CD4-positive, CD25-positive, alpha-beta regulatory T cell (primary cell): ENCODE data around the gene IQCH. TPM values are rescaled to one million over a fixed set of nuclear protein-coding genes. Genes with fewer than 3 reads are reported as not detected.
A peak's percentile ranks its signal among the peaks of the same experiment; 100 is the strongest.

ENCODE experiments used
- ATAC-seq, 2 donors: fragments of 150-1000 bp; cut with Tn5 transposase; one replicate each; pipeline ENCODE4 v1.10.0; 2021; ENCODE audit warnings: low read depth in 2 of 2, moderate number of reproducible peaks in 2 of 2, moderate library complexity in 1 of 2
- DNase-seq, 3 donors: peaks; one replicate each; pipeline versions ENCODE4 v3.0.0 to v3.0.0-alpha.2; 2012 to 2022; ENCODE audit warnings: mixed read lengths in 1 of 3
- H3K27ac ChIP-seq: one replicate; pipeline ENCODE4 v1.7.0; 2013; ENCODE audit warnings: mild to moderate bottlenecking, low read length; ENCODE audit not compliant: insufficient read depth, poor library complexity, severe bottlenecking
- H3K27me3 ChIP-seq: one replicate; pipeline ENCODE4 v1.7.0; 2013; ENCODE audit warnings: low read length; ENCODE audit not compliant: control insufficient read depth, insufficient read depth
- H3K36me3 ChIP-seq: one replicate; pipeline ENCODE4 v1.7.0; 2013; ENCODE audit warnings: mild to moderate bottlenecking, low read length, moderate library complexity; ENCODE audit not compliant: control insufficient read depth, insufficient read depth
- H3K4me1 ChIP-seq: 2 replicates; pipeline ENCODE4 v1.7.0; 2013; ENCODE audit warnings: mild to moderate bottlenecking, low read length; ENCODE audit not compliant: insufficient read depth, control insufficient read depth, poor library complexity, severe bottlenecking
- H3K4me3 ChIP-seq: one replicate; pipeline ENCODE4 v1.7.0; 2013; ENCODE audit warnings: low read depth, mild to moderate bottlenecking, low read length, moderate library complexity
- H3K9me3 ChIP-seq, 2 experiments: 1 replicate in 1 of 2; 2 replicates in 1 of 2; pipeline ENCODE4 v1.7.0; 2013; ENCODE audit warnings: low read length in 2 of 2, mild to moderate bottlenecking in 1 of 2, moderate library complexity in 1 of 2; ENCODE audit not compliant: control insufficient read depth in 2 of 2
- H3K27ac Mint-ChIP-seq, 3 donors: one replicate each; pipeline ENCODE4 v1.8.0; 2020 to 2022; ENCODE audit warnings: mild to moderate bottlenecking in 3 of 3, mixed read lengths in 3 of 3, moderate library complexity in 2 of 3
- H3K27me3 Mint-ChIP-seq: one replicate; pipeline ENCODE4 v1.8.0; 2022; ENCODE audit warnings: mild to moderate bottlenecking, mixed read lengths
- H3K36me3 Mint-ChIP-seq: one replicate; pipeline ENCODE4 v1.8.0; 2020; ENCODE audit warnings: mixed read lengths
- H3K4me1 Mint-ChIP-seq, 4 donors: one replicate each; pipeline ENCODE4 v1.8.0; 2020 to 2022; ENCODE audit warnings: mixed read lengths in 4 of 4, mild to moderate bottlenecking in 1 of 4
- H3K4me3 Mint-ChIP-seq, 4 donors: one replicate each; pipeline ENCODE4 v1.8.0; 2020 to 2022; ENCODE audit warnings: mild to moderate bottlenecking in 4 of 4, mixed read lengths in 4 of 4, moderate library complexity in 3 of 4
- H3K9me3 Mint-ChIP-seq, 7 donors: one replicate each; pipeline ENCODE4 v1.8.0; 2020 to 2022; ENCODE audit warnings: mixed read lengths in 7 of 7, mild to moderate bottlenecking in 3 of 7, moderate library complexity in 2 of 7
- polyA plus RNA-seq, 4 donors: library from polyadenylated mRNA; unstranded; fragments of 300-500 nt; fragmentation: Illumina TruSeq; gene quantifications; one replicate each; pipeline ENCODE4 v1.2.3, GENCODE V29; 2021
- total RNA-seq: library from RNA; stranded (reverse); gene quantifications from one replicate; pipeline ENCODE4 v1.2.3, GENCODE V29; 2022

IQCH gene
- total and polyA plus RNA-seq, 5 donors from 2014 or later, result 0.32 to 0.54 (median 0.38) TPM; not detected in 2

DNA sequence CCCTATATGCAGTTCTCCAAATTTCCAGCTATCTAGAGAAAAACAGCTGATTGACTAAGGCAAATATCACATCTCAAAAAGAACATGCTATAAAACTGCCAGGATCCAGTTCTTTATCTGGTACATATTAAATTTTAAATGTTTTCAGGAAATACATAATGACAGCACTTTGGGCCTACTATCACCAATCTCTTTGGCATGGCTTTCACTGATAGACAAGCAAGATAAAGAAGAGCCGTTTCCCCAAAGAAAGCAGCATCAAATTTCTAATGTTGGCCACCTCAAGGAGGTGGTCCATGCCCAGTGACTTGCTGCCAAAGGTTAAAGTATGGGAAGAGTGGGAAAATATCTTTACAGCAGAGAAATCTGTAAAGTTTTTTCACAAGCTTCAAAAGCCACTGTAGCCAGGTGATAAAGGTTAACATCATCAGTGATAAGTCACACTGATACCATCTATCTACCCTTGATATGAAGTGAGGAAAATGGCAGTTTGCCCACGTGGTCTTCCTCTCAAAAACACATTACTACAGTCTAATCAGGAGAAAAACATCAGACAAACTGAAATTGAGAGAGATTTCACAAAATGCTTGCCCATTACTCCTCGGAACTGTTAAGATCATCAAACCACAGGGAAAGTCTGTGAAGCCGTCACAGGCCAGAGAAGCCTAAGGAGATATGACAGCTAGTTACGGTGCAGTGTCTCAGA lies 220.0 kb downstream of the IQCH start:
- H3K9me3 ChIP-seq, result no peaks in the 10 kb centered on the region

DNA sequence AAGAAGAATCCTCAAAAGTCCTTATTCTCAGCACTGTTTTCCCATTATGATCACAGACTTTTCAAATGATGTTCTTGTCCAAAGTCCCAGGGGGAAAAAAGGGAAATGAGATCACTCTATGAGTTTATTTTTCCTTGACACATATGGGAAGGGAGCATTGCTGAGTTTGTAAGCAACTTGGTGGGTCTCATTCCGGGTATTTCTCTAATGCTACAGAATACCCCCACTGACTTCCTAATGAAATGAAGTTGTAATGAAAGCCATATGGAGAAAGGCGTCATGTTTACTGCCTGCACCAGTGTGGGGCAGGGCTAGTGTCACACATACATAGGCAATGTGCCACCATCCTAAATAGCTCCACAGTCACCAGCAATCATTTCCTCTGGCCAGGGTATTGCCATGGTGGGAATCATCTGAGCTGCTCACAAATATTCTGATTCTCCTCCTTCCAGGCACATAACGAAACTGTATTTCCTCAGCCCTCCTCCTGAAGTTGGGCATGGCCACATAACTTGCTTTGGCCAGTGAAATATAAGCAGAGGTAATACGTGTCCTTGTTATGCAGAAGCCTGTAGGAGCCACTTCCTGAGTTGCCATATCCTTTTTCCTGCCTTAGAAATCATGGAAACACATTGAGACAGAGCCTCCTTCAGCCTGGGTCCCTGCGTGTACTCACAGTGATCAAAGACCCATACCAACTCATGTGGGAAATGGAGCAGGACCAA lies 225.4 kb downstream of the IQCH start:
- Histone ChIP-seq H3K4me1 (no peaks in the 10 kb centered on the region), H3K4me3 (no peak overlapping the region), H3K27me3 (no peaks in the 10 kb centered on the region), H3K27ac (no peak overlapping the region), H3K36me3 (no peaks in the 10 kb centered on the region), H3K9me3 (no peaks in the 10 kb centered on the region)
- peaks cover 11% of the 10 kb centered on the region for H3K27me3 Mint-ChIP-seq
- DNase-seq, result no peak
- H3K27ac Mint-ChIP-seq, result no peak overlapping the region
- no peaks in the 10 kb centered on the region for H3K36me3 Mint-ChIP-seq
- H3K9me3 Mint-ChIP-seq, result peaks cover 0 to 4% (median 0%) of the 10 kb centered on the region in 7 donors
- peaks cover 0 to 7% (median 0%) of the 10 kb centered on the region in 4 donors for H3K4me1 Mint-ChIP-seq
- no peak overlapping the region for H3K4me3 Mint-ChIP-seq
- no peak for ATAC-seq

More for the DNA sequence above, 220.0 kb downstream of the IQCH start:
- Mint-ChIP-seq H3K4me1 (no peaks in the 10 kb centered on the region), H3K9me3 (no peaks in the 10 kb centered on the region), H3K27me3 (peaks cover 5% of the 10 kb centered on the region), H3K4me3 (no peak overlapping the region), H3K36me3 (no peaks in the 10 kb centered on the region), H3K27ac (no peak overlapping the region)
- H3K27ac ChIP-seq, result no peak overlapping the region
- no peak for ATAC-seq
- DNase-seq, result no peak
- H3K4me1 ChIP-seq, result no peaks in the 10 kb centered on the region
- H3K27me3 ChIP-seq, result no peaks in the 10 kb centered on the region
- H3K4me3 ChIP-seq, result no peak overlapping the region
- no peaks in the 10 kb centered on the region for H3K36me3 ChIP-seq

DNA sequence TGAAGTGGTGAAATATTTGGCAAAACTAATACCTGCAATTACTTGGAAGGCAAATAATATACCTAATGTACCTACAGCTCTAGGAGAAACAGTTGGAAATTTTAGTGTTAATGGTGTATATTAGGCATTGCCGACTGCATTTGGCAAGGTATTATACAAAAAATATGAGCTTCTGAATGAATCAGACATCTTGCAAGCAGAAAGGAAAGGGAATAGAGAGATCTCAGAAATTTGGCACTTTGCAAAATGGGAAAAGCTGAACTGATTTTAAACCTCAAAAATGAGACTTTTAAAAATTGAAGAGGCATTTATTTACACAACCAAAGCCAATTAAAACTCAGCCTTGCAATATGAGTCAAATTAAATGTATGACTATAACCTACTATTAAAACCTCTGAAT lies 226.2 kb downstream of the IQCH start:
- no peak overlapping the region for H3K4me3 Mint-ChIP-seq
- H3K9me3 Mint-ChIP-seq, result peaks cover 0 to 4% (median 2%) of the 10 kb centered on the region in 7 donors
- Histone ChIP-seq H3K4me3 (no peak overlapping the region), H3K4me1 (no peaks in the 10 kb centered on the region), H3K27ac (no peak overlapping the region), H3K36me3 (no peaks in the 10 kb centered on the region), H3K27me3 (no peaks in the 10 kb centered on the region), H3K9me3 (no peaks in the 10 kb centered on the region)
- peaks cover 11% of the 10 kb centered on the region for H3K27me3 Mint-ChIP-seq
- no peak for DNase-seq
- no peak overlapping the region for H3K27ac Mint-ChIP-seq
- ATAC-seq, result no peak
- no peaks in the 10 kb centered on the region for H3K36me3 Mint-ChIP-seq
- peaks cover 0 to 7% (median 0%) of the 10 kb centered on the region in 4 donors for H3K4me1 Mint-ChIP-seq

DNA sequence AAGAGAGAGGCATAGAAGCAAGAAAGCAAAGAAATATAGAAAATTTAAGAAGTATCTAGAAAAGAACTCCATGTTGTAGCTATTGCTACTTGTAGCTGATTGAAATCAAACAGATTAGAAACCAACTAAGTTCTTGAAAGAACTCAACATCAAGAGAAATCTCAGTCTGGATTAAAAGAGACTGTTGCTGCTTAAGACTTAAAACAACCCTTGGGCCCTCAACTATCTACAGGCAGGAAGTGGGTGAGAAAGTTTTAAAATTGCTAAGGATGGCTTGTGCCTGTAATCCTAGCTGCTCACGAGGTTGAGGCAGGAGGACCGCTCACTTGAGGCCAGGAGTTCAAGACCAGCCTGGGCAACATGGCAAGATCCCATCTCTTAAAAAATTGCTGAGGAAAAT lies 227.1 kb downstream of the IQCH start:
- H3K27me3 Mint-ChIP-seq, result peaks cover 11% of the 10 kb centered on the region
- ATAC-seq (no peak), DNase-seq (peak in 1 of 3 donors; percentile 20)
- no peak overlapping the region for H3K27ac ChIP-seq
- H3K27ac Mint-ChIP-seq, result no peak overlapping the region
- no peak overlapping the region for H3K4me3 ChIP-seq
- no peak overlapping the region for H3K4me3 Mint-ChIP-seq
- no peaks in the 10 kb centered on the region for H3K9me3 ChIP-seq
- H3K9me3 Mint-ChIP-seq, result peaks cover 0 to 4% (median 2%) of the 10 kb centered on the region in 7 donors
- H3K4me1 ChIP-seq, result no peaks in the 10 kb centered on the region
- H3K4me1 Mint-ChIP-seq, result peaks cover 0 to 7% (median 0%) of the 10 kb centered on the region in 4 donors
- H3K36me3 ChIP-seq, result no peaks in the 10 kb centered on the region
- no peaks in the 10 kb centered on the region for H3K36me3 Mint-ChIP-seq
- no peaks in the 10 kb centered on the region for H3K27me3 ChIP-seq

DNA sequence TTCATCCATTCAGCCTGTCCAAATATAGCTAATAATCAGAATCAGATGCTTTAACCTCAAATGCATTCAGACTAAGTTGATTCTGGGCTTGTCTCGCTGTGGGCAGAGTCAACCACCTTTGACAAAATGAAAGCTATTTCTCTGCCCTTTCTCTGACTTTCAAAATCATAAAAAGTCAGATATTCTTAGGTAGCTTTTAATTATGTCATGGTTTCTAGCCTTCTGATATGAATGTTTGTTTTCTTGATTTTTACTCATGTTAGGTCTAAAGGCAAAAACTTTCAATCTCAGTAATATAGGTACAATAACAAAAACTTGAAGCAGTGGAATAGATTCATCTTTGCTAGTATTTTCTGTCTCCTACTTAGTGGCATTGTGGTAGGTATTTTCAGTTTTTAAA lies 241.0 kb downstream of the IQCH start:
- H3K36me3 ChIP-seq, result no peaks in the 10 kb centered on the region
- H3K36me3 Mint-ChIP-seq, result no peaks in the 10 kb centered on the region
- H3K27ac ChIP-seq, result no peak overlapping the region
- H3K27me3 ChIP-seq, result no peaks in the 10 kb centered on the region
- H3K27me3 Mint-ChIP-seq, result no peaks in the 10 kb centered on the region
- ATAC-seq (no peak), DNase-seq (no peak)
- no peaks in the 10 kb centered on the region for H3K9me3 Mint-ChIP-seq
- no peaks in the 10 kb centered on the region for H3K4me1 Mint-ChIP-seq
- no peak overlapping the region for H3K4me3 Mint-ChIP-seq
- H3K4me1 ChIP-seq, result no peaks in the 10 kb centered on the region
- no peak overlapping the region for H3K4me3 ChIP-seq
- H3K9me3 ChIP-seq, result no peaks in the 10 kb centered on the region
- peak overlapping the region in 1 of 3 donors; percentile 44 for H3K27ac Mint-ChIP-seq

DNA sequence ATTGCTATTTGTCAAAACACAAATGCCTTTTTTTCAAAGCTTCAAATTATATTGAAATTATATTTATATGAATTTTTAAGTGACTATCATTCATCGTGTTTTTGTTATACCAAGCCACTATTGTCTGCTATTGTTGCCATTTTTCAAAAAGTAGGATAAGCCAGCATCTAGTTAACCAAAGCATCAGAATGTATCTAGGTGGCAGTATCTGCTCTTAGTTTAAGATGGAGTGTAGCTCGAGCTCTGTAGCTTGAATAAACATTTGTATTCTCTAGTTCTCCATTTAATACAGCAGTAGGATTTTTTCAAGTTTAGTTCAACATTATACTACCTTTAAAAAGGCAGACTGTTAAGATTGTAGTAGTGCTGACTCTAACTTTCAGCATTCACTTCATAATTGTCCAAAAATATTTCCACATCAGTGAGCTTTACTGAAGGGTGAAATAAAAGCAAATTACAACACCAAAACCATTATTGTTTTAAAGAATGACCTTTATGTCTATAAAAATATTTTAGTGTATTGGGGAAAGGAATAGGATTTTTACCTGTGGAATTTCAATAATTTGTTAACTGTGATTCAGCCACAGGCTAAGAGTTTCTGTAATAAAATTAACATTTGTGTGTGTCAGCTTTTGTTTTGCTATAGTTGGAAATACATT lies 246.7 kb downstream of the IQCH start:
- Mint-ChIP-seq H3K4me1 (no peaks in the 10 kb centered on the region), H3K9me3 (peaks cover 0 to 1% (median 0%) of the 10 kb centered on the region in 7 donors), H3K36me3 (peaks cover 4% of the 10 kb centered on the region), H3K27ac (no peak overlapping the region), H3K4me3 (no peak overlapping the region), H3K27me3 (no peaks in the 10 kb centered on the region)
- Histone ChIP-seq H3K4me3 (no peak overlapping the region), H3K27ac (no peak overlapping the region), H3K27me3 (no peaks in the 10 kb centered on the region), H3K9me3 (no peaks in the 10 kb centered on the region), H3K36me3 (no peaks in the 10 kb centered on the region), H3K4me1 (no peaks in the 10 kb centered on the region)
- ATAC-seq, result peak in 1 of 2 donors; percentile 58
- DNase-seq, result peak in 2 of 3 donors; percentile 24 to 31

DNA sequence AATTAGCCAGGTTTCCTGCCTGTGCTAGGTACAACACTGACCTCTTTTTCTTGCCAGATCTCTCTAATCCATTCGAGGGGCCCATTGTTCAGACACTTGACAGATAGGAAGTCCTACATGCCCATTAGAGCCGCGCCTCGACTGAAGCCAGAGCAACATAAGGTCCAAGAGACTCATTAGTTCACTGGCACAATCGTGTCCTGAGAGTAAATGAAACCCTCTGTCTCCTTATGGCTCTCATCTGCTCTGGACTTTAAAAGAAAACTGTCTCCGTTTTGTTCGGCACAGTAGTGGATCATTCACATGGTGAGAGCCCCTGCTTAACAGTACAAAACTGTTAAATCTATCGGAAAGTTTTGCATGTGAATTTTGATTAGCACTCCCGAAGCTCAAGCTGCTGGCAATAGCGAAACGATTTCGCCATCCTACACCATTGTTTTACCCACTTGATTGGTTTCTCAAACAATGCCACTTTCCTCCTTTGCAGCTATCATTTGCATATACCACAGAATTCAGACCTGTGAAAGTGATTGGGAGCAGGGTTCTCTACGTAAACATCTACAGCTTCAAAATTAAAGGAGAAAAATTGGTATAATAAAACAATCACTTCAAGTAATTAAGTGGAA lies 247.4 kb downstream of the IQCH start:
- Mint-ChIP-seq H3K4me3 (no peak overlapping the region), H3K4me1 (no peaks in the 10 kb centered on the region), H3K9me3 (peaks cover 0 to 1% (median 0%) of the 10 kb centered on the region in 7 donors), H3K27me3 (no peaks in the 10 kb centered on the region), H3K27ac (no peak overlapping the region), H3K36me3 (peaks cover 4% of the 10 kb centered on the region)
- DNase-seq, result no peak
- ATAC-seq, result no peak
- no peaks in the 10 kb centered on the region for H3K4me1 ChIP-seq
- H3K4me3 ChIP-seq, result no peak overlapping the region
- no peaks in the 10 kb centered on the region for H3K36me3 ChIP-seq
- no peaks in the 10 kb centered on the region for H3K27me3 ChIP-seq
- H3K27ac ChIP-seq, result no peak overlapping the region
- no peaks in the 10 kb centered on the region for H3K9me3 ChIP-seq
